ENCODE measurements around the gene AQP4.

Gene AQP4, protein sequence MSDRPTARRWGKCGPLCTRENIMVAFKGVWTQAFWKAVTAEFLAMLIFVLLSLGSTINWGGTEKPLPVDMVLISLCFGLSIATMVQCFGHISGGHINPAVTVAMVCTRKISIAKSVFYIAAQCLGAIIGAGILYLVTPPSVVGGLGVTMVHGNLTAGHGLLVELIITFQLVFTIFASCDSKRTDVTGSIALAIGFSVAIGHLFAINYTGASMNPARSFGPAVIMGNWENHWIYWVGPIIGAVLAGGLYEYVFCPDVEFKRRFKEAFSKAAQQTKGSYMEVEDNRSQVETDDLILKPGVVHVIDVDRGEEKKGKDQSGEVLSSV

DNA sequence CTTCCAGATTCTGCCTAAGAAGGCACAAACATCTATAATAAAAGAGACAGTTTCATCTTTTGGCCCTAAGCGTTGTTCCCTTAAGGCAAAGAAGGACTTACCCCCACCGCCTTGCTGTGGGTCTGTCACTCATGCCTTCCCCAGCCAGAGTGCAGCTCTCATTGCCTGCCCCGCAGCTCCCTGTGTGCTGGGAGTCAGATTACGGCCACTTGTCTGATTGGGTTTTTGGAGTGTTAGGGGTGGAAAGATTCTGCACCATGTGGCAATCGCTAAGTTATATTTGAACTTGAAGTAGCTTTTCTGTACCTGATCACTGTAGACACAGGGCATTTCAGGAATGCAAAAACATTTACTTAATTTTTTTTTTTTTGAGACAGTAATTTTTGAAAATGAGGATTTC is at the start of gene AQP4:
Gene AQP4 (minus strand): TSS at position 151 of the 400 bp plus-strand sequence. CDS start 18 bp downstream, at position 133.
- no peak for DNase-seq (ENCODE audit: low read depth in 2 of 2)

DNA sequence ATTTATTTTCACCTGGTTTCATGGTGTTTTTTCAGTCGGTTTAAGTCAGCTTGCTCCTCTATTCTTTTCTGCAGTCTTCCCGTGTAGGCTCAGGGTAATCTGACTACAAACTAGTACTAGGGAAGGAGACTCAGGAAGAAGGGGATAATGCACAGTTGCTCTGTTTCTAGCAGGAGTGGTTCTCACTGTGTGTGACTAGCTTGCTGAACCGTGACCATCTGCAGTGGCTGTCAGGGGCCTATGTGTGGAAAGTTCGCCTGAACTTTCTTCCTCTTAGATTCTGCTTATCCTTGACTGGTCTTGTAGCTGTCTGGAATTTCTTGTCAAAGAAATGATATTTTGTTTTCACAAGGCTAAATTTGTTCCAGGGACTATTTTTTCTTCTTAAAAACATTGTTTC is 46.3 kb upstream of the AQP4 start:
- DNase-seq (ENCODE audit: low read depth in 2 of 2): no peak

DNA sequence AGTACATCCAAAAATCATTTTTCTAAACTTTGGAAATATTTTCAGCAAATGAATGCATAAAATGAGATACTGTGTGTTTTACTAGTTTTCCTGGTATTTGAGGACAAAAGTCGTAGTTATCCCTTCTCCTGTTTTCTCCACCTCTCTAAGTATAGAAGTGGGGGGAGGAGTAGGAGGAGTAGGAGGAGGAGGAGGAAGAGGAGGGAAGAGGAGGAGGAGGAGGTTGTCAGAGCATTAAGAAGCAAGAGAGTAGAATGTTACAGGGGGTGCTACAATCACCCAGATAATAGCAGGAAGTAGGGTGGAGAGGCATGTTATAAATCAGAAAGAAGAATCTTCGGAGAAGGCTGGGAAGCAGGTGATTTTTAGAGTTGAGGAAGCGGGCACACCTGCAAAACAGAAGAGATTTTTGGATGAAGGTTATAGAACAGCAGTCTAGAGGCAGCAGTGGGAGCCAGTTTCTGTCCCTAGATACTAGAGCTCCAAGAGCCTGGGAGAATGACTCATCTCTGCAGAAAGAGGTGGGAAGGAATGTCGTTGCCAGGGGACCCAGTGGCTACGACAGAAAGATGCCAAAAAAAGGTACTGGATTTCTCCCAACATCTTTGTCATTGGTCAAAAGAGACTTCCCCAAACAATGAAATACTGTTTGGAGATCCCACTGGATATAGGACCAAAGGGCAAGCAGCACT is 44.2 kb upstream of the AQP4 start:
- DNase-seq (ENCODE audit: low read depth in 2 of 2): no peak

DNA sequence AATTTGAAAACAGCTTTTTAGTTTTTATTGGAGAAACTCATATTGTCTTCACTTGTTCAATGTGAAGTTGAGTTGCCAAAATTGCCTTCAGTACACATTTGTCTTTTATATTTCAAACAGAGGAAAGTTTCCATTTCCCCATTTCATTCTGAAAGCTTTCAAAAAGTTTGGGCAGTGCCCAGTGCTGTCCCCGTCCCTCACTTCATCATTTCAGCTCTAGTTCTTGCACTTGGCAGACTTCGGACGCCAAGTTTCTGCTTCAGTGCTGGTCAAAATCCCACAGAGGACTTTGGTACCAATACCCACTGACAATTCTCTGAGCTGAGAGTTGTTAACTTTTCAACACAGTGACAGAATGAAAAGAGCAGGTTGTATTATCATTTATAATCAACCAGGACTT is 43.4 kb upstream of the AQP4 start:
- no peak for DNase-seq (ENCODE audit: low read depth in 2 of 2)

DNA sequence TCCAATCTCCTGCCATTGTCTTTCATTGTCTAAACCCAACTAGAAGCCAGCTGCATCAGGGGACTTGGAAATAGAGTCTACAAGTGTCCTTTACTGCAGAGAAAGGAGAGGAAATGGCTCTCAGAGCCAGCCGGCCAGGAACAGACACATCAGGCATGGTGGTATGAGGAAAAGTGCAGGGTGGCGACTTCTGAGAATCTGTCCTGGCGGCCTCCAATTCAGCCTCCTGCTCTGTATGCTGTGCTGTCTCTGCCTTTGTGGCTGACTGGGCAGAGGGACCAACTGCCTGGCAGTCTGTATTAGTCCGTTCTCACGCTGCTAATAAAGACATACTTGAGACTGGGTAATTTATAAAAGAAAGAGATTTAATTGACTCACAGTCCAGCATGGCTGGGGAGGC is 36.8 kb upstream of the AQP4 start:
- DNase-seq (ENCODE audit: low read depth in 2 of 2): no peak

DNA sequence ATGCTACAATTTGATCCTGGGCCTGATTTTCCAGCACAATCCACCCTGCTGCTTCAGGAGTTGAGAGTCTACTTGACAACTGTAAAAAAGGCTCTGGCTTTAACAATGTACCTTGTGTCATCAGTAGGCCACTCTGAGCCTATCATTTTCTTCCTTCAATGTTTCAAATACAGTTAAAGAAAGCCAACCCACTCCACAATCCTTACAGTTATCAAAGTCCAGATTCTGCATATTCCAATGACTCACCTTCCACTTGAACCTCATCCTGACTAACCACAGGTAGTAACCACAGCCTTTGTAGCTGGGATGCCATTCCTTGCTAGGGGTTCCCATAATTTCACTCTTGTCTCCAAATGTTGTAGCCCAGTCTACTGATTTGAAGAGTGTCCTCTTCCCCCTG is 35.5 kb upstream of the AQP4 start:
- no peak for DNase-seq (ENCODE audit: low read depth in 2 of 2)

DNA sequence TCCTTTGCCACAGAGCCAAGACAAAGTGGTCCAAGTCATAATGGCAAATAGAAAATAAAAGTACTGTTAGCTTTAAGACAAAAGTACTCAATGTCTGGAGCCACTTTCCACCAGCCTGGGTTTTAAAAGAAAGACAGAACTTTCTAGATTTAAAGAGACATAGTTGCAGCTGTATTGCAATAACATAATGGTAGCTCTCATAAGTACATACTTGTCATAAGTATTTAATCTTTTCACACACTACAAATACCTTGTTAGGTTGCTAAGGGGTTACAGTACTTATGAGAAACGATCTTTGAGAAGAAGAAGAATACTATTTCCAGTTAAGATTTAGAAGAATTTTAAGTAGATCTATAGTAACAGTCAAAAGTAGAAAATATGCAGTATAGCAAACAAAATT is 28.9 kb upstream of the AQP4 start:
- no peak for DNase-seq (ENCODE audit: low read depth in 2 of 2)

DNA sequence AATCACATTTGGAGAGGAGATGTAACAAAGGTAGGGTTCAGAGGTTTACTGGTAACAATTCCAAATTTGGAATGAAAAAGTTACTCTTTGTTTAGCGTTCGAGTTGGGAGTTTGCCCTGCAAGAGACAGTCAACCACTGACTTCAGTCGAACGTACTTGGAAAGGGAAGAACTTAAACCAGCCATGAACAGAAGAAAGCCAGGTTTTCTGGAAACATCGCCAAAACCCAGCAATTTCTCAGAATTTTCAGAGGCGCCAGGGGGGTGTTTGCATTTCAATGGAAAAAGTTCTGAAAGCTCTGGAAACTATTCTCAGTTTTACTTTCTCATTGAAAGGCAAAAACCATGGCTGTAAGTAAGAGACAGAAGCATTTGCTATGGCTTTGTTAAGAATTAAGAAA is 28.5 kb upstream of the AQP4 start:
- no peak for DNase-seq (ENCODE audit: low read depth in 2 of 2)

DNA sequence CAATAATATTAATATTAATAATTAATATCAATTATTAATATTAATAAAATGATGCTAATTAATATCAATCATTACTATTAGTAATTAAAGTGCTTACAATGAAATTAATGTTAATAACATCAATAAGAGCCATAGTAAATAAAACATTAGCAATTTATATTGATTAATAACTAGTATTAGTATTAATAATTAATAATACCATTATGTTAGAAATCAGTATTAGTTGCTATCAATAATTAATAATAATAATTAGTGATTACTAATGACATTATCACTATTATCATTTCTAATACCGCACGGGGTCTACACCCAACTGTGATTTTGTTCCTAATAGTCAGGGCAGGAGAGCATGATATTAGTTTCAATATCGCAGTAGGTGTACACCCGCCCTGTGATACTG is 22.8 kb upstream of the AQP4 start:
- no peak for DNase-seq (ENCODE audit: low read depth in 2 of 2)

DNA sequence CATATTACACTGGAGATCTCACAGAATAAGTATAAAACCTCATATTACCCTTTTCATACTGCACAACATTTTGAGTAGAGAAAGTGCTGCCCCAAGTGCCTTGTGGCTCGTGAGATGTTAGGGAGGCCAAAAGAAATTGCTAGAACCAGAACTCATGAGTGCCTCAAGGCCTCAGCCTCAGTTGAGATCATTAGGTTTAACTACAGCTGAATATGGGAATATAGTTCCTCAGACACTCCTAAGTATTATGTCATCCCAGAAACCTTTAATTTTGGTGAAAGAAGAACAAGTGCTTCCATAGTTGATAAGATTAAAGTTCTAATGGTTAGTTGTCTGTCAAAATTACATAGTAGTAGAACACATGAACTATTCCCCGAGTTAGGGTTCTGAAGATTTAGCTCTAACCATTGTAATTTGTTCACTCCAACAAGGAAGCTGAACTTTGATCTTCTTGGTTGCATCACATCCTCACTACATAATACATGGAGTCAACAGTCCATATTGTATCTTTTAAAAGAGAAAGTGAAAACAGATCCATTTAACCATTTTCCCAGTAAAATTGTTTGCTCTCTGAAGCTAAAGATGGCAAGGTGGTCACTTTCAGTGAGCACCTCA is 9.6 kb upstream of the AQP4 start:
- DNase-seq (ENCODE audit: low read depth in 2 of 2): no peak

DNA sequence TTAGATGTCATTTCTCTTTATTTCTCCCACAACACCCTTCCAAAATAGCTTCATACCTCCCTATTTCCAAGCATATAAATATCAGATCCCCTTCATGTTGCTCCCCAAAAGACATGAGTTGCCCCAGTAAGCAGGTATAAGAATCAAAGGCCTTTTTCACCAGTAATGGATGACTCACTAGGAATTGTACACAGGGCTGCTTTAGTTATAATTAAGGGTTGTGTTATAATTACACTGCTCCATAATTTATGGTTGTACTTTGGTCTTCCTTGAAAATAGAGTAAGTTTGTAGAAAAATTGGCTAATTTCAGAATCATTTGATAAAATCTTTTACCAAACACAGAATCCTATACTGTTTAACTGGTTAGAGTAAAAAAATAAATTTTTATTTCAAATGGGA is 8.8 kb upstream of the AQP4 start:
- DNase-seq (ENCODE audit: low read depth in 2 of 2): no peak

DNA sequence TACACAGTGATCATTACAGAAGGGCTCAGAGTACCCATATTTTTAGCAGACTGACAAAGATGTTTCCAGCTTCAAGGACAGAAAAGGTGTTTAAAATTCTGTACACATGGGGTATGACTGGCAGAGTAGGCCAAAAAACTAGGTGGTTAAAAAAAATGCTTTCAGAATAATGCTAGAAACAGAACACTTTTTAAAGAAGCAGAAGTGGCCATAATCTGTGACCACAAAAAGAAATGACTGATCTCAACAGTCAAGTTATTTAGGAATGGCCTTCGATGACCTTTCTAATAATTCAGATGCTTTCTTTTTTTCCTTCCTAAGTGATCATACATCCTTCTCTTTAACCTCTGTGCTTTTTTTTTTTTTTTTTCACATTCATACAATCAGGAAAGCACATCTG is 4.1 kb upstream of the AQP4 start:
- DNase-seq (ENCODE audit: low read depth in 2 of 2): no peak

DNA sequence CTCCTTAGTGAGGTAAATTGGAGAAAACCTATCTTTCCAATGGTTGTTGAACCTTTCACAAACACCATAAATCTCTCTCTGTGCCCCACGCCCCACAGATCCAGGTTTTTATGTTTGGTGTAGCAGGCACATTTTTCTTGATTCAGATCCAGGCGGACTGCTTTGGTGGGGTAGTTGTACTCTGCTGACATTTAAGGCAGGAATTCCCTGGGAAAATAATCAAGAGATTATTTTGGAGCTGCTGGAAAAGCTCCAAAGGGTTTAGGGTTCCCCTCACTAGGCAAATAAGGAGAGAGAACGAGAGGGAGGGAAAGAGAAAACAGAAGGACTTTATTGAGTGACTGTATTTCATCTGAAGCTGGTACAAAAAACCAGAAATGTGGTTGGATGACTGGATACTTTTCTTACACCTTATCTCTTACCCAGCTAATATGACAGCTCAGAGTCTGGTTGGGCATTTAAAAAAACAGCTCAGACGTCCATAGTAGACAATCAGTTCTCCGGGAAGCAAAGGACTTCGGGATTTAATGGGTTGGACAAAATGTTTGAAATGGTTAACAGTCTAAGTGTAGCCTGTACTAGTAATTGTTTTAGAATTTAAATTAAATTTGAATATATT is 3.6 kb upstream of the AQP4 start:
- DNase-seq (ENCODE audit: low read depth in 2 of 2): no peak

DNA sequence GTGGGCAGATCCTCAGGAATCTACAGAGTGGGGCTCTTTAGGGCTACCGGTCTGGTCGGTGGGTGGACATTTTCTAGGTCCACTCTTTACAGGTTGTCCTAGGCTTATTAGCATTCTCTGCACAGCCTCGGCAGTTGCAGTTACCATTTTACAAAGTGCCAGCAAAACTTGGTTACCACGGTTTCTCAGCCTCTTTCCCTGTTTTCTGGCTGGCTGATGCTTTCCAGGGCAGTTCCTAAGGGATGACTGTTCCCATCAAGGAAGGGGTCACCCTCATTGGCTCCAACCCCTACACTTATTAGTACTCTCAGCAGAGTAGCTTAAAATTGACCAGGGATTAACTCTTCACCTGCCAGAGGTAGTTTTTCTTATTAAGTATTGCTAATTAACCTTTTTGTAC is 2.0 kb upstream of the AQP4 start:
- DNase-seq (ENCODE audit: low read depth in 2 of 2): no peak

DNA sequence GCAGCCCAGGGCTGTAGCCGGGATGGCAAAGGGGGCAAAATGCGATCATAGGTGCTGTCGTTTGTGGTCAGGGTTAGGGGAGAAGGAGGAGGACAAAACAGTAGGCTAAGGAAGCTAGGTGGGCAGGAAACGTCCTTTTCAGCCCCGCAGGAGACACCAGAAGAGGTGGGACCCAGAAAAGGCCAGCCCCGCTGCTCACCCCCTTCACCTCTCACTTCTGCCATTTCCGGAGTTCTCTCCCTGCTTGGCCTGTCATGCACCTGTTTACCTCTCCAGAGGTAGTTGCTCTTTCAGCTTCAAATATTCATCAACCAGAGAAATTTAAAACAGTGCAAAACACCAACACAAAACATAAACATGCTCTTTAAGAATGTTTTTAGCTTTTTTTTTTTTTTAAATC is 849 bp downstream of the AQP4 start:
- DNase-seq (ENCODE audit: low read depth in 2 of 2): no peak

DNA sequence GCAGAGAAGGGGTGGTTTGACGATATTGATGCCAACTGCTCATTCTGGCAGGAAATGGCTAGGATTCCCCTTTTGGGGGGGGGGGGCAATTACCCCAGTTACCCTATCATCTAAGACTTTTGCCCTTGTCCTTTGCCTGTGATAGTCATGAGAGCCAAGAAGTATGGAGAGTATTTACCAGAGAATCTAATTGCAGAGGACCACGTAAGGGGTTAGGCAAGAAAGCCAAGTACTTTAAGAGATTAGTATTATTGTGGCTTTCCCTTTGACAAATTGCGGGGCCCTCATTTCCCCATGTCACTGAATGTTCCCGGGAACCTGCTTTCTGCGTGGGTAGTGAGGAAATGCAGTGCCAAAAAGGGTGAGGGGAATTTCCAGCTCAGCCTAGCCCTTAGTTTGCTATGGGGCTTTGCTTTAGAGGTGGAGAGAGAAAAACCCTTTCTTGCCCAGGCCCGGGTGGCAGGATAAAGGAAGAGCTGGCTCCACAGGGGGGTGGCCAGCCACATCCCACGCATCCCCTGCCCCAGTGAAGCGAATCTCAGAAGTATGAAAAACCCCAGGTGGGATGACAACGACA is 1.5 kb downstream of the AQP4 start:
- DNase-seq (ENCODE audit: low read depth in 2 of 2): no peak

DNA sequence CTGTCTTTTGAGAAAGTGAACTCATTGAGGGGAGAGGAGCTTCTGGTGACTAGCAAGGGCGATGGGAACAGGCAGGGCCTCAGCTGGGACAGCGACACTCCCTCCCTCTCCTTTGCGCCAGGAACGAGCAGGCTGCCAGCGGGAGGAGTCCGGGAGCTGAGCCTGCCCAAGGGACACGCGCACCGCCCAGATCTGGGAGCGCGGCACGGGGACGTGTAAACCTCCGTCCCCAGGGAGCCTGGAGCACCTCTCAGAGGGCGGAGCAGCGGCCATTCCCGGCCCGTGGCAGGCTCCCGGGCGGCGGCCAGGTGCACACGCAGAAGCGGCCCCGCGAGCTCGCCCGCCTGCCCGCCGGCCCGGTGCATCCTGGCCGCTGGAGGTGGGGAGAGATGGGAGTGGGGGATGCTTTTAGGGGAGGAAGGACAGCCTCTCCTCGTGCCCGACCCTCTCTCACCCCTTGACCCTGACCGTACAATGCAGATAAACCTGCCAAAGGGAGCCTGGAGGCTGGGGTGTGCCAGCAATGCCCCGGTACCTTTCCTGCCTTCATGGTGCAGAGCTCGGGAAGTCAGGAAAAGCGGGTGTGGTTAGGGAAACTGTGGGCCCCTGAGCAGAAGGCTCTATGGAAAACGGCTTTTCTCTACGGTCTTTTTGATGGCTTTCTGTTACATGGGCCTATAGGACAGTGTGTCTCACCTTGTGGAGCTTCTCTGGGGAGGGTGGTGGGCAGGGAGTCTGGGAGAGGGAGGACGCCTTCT is 2.2 kb downstream of the AQP4 start:
- DNase-seq (ENCODE audit: low read depth in 2 of 2): no peak

DNA sequence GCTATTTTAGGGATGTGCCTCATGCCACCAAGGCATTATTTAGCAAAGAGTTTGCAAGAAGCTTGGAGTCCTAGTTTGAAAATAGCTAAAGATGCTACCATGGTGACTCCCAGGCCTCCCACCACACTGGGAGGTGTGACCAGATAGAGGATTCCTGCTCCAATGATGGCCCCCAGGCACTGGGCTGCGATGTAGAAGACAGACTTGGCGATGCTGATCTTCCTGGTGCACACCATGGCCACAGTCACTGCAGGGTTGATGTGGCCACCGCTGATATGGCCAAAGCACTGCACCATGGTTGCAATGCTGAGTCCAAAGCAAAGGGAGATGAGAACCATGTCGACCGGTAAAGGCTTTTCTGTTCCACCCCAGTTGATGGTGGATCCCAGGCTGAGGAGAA is 3.4 kb downstream of the AQP4 start:
- DNase-seq (ENCODE audit: low read depth in 2 of 2): no peak

DNA sequence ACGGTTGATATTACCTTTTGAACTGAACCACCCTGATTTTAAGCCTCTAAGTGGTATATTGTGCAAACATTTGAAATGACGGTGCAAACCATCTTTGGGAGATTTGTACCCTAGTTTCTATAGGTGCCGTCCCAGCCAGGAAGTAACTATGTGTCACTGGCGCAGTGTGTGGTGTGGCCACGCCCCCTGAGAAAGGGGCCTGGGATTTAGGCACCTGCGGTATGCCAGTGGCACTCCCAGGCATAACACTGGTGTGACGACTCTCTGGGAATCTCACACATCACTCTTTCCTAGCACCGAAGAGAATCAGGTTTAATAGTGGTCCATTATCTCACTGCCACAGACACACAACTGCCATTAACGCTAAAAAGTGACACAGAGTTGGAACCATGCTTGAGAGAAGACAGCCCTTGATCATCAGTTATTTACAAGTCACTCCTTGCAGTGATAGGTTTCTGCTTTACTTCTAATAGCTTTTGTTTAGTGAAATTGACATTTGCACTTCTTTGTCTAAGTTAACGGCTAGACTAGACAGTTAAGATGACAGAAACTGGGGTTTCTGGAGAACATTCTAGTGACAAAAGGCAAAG is 11.1 kb downstream of the AQP4 start:
- DNase-seq (ENCODE audit: low read depth in 2 of 2): no peak

DNA sequence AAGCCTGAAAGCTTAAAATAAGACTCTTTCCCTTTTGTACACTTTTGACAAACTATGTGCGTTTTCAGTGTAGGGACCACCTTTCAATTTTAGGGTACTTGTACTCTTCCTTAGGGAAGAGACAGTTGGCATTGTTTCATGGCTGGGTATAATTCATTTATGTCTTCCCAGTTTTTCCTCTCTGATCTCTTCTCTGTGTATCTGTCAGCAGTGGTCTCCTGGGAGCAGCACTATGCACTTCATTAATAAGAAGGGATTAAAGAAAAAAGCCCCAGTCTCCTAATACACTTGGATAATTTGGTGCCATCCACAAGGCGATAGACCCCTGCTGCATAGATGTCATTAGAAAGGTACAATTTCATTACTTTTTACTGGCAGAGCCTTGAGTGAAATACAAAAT is 12.1 kb downstream of the AQP4 start:
- no peak for DNase-seq (ENCODE audit: low read depth in 2 of 2)

DNA sequence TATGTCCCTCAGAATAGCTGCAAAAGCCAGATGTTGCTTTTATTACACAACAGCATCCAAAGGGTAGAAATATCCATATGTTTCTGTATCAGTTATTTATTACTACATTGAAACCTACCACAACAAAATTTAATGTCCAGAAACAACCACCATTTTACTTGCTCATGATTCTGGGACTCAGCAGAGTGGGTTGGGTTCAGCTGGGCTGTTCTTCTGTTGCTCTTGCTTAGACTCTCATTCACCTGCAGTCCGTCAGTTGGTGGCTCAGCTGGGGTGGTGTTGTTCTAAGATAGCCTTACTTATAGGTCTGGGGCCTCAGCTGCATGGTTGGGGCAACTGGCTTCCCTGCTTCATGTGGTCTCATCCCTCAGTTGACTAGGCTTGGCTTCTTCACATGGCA is 21.7 kb downstream of the AQP4 start:
- no peak for DNase-seq (ENCODE audit: low read depth in 2 of 2)
